Vagina (tissue), 2 donors: Measurements from ENCODE around the gene GRN. TPM values are rescaled to one million over a fixed set of nuclear protein-coding genes. Genes with fewer than 3 reads are reported as not detected.

Experiments used
- DNase-seq, 2 donors: peaks; one replicate each; pipeline ENCODE4 v3.0.0-alpha.2; 2017; ENCODE audit errors: extremely low spot score in 2 of 2
- H3K27ac ChIP-seq: fragments of 200-600 bp; sonication (generic); one replicate; pipeline ENCODE4 v1.5.1; 2019
- H3K27me3 ChIP-seq: fragments of 200-600 bp; sonication (generic); one replicate; pipeline ENCODE4 v1.5.1; 2019
- H3K36me3 ChIP-seq, 2 donors: fragments of 200-600 bp; sonication (generic); one replicate each; pipeline ENCODE4 v1.5.1; 2017 to 2019
- H3K4me1 ChIP-seq: fragments of 200-600 bp; sonication (generic); one replicate; pipeline ENCODE4 v1.5.1; 2019
- H3K4me3 ChIP-seq, 2 donors: fragments of 200-600 bp; sonication (generic); 1 replicate in 1 of 2; 2 replicates in 1 of 2; pipeline ENCODE4 v1.5.1; 2016 to 2019
- H3K9me3 ChIP-seq: fragments of 200-600 bp; sonication (generic); one replicate; pipeline ENCODE4 v1.5.1; 2019
- CTCF ChIP-seq, 3 experiments: fragments of 450-650 bp in 2 of 3; fragments of 200-600 bp in 1 of 3; sonication (generic) in 1 of 3; IDR thresholded peaks; one replicate each; pipeline ENCODE4 v1.5.1; 2017 to 2019; ENCODE audit warnings: antibody characterized with exemption in 3 of 3, mild to moderate bottlenecking in 2 of 3, moderate library complexity in 2 of 3
- POLR2A ChIP-seq, 2 donors: fragments of 450-650 bp; IDR thresholded peaks; one replicate each; pipeline ENCODE4 v1.6.1; 2017; ENCODE audit warnings: antibody characterized with exemption in 2 of 2, mild to moderate bottlenecking in 2 of 2, moderate library complexity in 2 of 2
- POLR2AphosphoS5 ChIP-seq, 2 donors: sonication (generic); formaldehyde crosslinking; IDR thresholded peaks; one replicate each; pipeline ENCODE4 v1.9.0; 2017; ENCODE audit warnings: antibody characterized with exemption in 2 of 2, mild to moderate bottlenecking in 2 of 2, low read depth in 1 of 2; ENCODE audit not compliant: insufficient read depth in 1 of 2
- intact Hi-C: fragments of 100-400 bp; cut with DNase I; formaldehyde crosslinking; loops from one replicate; pipeline ENCODE4 v1.15.1; 2023
- total RNA-seq: library from RNA; depleted of rRNA; stranded (reverse); fragments of >200 nt; gene quantifications from one replicate; pipeline ENCODE4 v1.2.3, GENCODE V29; 2016

Gene GRN
- total RNA-seq, 1 donor from 2014 or later = 268 TPM

GRCh38 chr17:44384281-44384822, 39.2 kb downstream of the GRN start:
- peak overlapping the region; percentile 52 to 56 for H3K4me3 ChIP-seq
- intact Hi-C loops = no loop called here
- H3K36me3 ChIP-seq = no peaks in the 10 kb centered on the region
- no peaks in the 10 kb centered on the region for H3K9me3 ChIP-seq
- H3K27ac ChIP-seq = no peak overlapping the region
- no peaks in the 10 kb centered on the region for H3K27me3 ChIP-seq
- no peak for DNase-seq
- TF ChIP-seq CTCF (IDR thresholded peaks at IDR 0.05) (no peak), POLR2AphosphoS5 (IDR thresholded peaks at IDR 0.05; ENCODE audit: insufficient read depth in 1 of 2, low read depth in 1 of 2) (no peak)
- H3K4me1 ChIP-seq = peaks cover 19% of the 10 kb centered on the region

GRCh38 chr17:44384823-44385286, 39.8 kb downstream of the GRN start:
- no peak for DNase-seq
- peak overlapping the region; percentile 14 for H3K27ac ChIP-seq
- H3K36me3 ChIP-seq = no peaks in the 10 kb centered on the region
- intact Hi-C loops = no loop called here
- no peak for TF ChIP-seq CTCF (IDR thresholded peaks at IDR 0.05)
- no peak for TF ChIP-seq POLR2AphosphoS5 (IDR thresholded peaks at IDR 0.05; ENCODE audit: insufficient read depth in 1 of 2, low read depth in 1 of 2)
- TF ChIP-seq POLR2A (IDR thresholded peaks at IDR 0.05) = no peak
- peaks cover 19% of the 10 kb centered on the region for H3K4me1 ChIP-seq
- H3K4me3 ChIP-seq = peak overlapping the region; percentile 52 to 56
- H3K9me3 ChIP-seq = no peaks in the 10 kb centered on the region
- no peaks in the 10 kb centered on the region for H3K27me3 ChIP-seq

GRCh38 chr17:44385287-44386181, 40.4 kb downstream of the GRN start:
- H3K4me1 ChIP-seq = peaks cover 19% of the 10 kb centered on the region
- intact Hi-C loops = no loop called here
- no peak for DNase-seq
- H3K36me3 ChIP-seq = no peaks in the 10 kb centered on the region
- peak overlapping the region; percentile 14 for H3K27ac ChIP-seq
- H3K9me3 ChIP-seq = no peaks in the 10 kb centered on the region
- H3K4me3 ChIP-seq = peak overlapping the region; percentile 52 to 56
- TF ChIP-seq CTCF (IDR thresholded peaks at IDR 0.05) (no peak), POLR2AphosphoS5 (IDR thresholded peaks at IDR 0.05; ENCODE audit: insufficient read depth in 1 of 2, low read depth in 1 of 2) (peak in 1 of 2 donors; percentile 71), POLR2A (IDR thresholded peaks at IDR 0.05) (peak in 1 of 2 donors; percentile 47)
- no peaks in the 10 kb centered on the region for H3K27me3 ChIP-seq

- Histone ChIP-seq H3K4me1 (peaks cover 19% of the 10 kb centered on the region), H3K27ac (no peak overlapping the region), H3K9me3 (no peaks in the 10 kb centered on the region), H3K36me3 (no peaks in the 10 kb centered on the region), H3K4me3 (peak overlapping the region; percentile 52 to 56), H3K27me3 (no peaks in the 10 kb centered on the region)
- TF ChIP-seq POLR2AphosphoS5 (IDR thresholded peaks at IDR 0.05; ENCODE audit: insufficient read depth in 1 of 2, low read depth in 1 of 2) (no peak), POLR2A (IDR thresholded peaks at IDR 0.05) (no peak), CTCF (IDR thresholded peaks at IDR 0.05) (no peak)
- DNase-seq = no peak
- intact Hi-C loops = no loop called here
Measured at GRCh38 chr17:44386182-44386525, 41.1 kb downstream of the GRN start.

- no peak for DNase-seq
- Histone ChIP-seq H3K27me3 (no peaks in the 10 kb centered on the region), H3K9me3 (no peaks in the 10 kb centered on the region), H3K4me3 (no peak overlapping the region), H3K4me1 (peaks cover 19% of the 10 kb centered on the region), H3K27ac (no peak overlapping the region), H3K36me3 (no peaks in the 10 kb centered on the region)
- intact Hi-C loops = no loop called here
- TF ChIP-seq CTCF (IDR thresholded peaks at IDR 0.05) (no peak), POLR2AphosphoS5 (IDR thresholded peaks at IDR 0.05; ENCODE audit: insufficient read depth in 1 of 2, low read depth in 1 of 2) (no peak), POLR2A (IDR thresholded peaks at IDR 0.05) (no peak)
Measured at GRCh38 chr17:44387804-44388203, 42.7 kb downstream of the GRN start.
